Measurements from ENCODE around the gene DPH6.

DNA sequence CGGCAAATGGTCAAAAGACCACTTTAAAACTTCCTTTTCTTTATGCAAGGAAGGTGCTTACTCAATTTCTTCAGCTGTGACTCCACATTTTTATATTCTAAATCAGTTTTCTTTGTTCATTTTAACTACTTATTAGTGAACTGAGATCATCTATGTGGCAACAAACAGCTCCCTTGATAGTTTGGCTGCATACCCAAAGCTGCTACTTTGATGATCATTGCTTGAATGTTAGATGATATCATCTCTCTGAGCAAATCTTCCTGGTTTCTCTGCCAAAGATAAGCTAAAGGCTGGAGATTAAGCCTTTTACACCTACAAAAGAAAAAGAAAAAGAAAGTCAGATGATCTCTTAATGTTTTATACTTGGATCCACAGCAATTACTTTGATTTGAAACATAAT lies 95.5 kb downstream of the DPH6 start:
- TF ChIP-seq, protein P1, sequence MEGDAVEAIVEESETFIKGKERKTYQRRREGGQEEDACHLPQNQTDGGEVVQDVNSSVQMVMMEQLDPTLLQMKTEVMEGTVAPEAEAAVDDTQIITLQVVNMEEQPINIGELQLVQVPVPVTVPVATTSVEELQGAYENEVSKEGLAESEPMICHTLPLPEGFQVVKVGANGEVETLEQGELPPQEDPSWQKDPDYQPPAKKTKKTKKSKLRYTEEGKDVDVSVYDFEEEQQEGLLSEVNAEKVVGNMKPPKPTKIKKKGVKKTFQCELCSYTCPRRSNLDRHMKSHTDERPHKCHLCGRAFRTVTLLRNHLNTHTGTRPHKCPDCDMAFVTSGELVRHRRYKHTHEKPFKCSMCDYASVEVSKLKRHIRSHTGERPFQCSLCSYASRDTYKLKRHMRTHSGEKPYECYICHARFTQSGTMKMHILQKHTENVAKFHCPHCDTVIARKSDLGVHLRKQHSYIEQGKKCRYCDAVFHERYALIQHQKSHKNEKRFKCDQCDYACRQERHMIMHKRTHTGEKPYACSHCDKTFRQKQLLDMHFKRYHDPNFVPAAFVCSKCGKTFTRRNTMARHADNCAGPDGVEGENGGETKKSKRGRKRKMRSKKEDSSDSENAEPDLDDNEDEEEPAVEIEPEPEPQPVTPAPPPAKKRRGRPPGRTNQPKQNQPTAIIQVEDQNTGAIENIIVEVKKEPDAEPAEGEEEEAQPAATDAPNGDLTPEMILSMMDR (IDR thresholded peaks at IDR 0.05) = no peak
- TF ChIP-seq POLR2A (IDR thresholded peaks at IDR 0.05) = no peak
- TF ChIP-seq POLR2AphosphoS5 (IDR thresholded peaks at IDR 0.05; ENCODE audit: insufficient read depth in 1 of 2, low read depth in 1 of 2) = no peak

Measured in vagina (tissue), 2 donors.